ENCODE results near the gene GDF2.

Gene GDF2

DNA sequence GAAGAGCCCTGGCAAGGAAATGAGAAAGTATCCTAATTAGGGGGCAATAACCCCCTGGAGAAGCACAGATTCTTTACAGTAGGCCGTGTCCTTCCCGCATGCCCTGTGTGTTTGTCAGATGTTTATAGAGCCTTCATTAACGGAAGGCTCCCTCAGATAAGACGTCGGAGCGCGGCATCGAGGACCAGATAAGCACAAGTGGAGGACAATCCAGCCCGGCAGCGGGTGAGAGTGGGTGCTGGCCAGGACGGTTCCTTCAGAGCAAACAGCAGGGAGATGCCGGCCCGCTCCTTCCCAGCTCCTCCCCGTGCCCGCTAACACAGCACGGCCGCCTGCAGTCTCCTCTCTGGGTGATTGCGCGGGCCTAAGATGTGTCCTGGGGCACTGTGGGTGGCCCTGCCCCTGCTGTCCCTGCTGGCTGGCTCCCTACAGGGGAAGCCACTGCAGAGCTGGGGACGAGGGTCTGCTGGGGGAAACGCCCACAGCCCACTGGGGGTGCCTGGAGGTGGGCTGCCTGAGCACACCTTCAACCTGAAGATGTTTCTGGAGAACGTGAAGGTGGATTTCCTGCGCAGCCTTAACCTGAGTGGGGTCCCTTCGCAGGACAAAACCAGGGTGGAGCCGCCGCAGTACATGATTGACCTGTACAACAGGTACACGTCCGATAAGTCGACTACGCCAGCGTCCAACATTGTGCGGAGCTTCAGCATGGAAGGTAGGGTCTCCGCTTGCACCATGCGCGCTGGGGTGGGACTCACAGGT, at the start of gene GDF2:
GDF2 (plus strand) TSS at position 155 of the 762 bp plus-strand sequence; CDS start at position 370, 215 bp downstream.
- no peak for TF ChIP-seq CTCF (IDR thresholded peaks at IDR 0.05)

DNA sequence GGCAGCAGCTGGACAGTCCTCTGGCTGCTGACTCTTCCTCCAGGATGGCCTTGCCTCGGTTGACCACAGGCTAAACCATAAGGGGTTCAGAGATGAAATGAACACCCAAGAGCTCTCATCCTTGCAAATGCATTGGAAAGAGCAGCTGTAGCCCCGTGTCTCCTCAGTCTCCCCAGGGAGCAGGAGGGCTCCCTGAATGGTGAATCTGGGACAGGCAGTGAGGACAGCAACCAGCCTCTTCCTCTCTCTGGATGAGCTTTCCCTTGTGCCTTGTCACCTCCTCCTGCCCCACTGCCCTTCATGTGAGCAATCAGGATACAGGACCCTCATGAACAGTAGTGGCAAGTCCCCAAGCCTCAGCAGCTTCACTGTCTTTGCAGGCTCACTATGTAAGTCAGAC, 46.2 kb upstream of the GDF2 start:
- TF ChIP-seq CTCF (IDR thresholded peaks at IDR 0.05), result no peak

DNA sequence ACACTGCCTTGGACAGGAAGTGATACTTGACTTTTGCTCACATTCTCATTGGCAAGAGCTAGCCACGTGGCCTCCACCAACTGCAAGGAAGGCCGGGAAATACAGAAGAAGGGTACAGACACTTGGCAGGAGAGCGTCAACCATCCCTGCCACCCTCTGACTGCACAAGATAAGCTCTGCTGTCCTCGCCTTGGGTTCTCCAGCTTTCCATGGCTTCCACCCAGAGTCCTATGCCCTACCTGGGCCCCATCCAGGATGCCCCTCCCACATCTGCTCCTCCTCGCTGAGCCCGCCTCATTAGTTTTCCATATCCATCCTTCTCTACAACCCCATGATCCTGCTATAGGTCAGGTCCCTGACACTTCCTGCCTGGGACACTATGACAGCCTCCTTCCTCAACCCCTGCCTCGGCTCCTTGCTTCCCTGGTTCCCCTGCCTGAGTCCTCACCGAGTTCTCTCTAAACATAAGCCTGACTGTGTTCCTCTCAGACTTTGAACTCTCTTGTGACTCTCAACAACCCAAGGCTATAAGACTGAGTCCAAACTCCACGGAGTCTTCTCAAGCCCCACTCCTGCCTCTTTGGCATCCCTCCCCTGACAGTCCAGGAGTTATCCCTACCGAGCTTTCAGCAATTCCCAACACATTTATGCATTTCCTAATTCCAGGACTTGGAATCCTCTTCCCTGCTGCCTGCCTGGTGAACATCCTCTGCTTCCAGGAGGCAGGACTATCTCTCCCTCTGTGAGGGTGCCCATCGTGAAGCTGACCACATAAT, 45.5 kb upstream of the GDF2 start:
- TF ChIP-seq CTCF (IDR thresholded peaks at IDR 0.05), result no peak

DNA sequence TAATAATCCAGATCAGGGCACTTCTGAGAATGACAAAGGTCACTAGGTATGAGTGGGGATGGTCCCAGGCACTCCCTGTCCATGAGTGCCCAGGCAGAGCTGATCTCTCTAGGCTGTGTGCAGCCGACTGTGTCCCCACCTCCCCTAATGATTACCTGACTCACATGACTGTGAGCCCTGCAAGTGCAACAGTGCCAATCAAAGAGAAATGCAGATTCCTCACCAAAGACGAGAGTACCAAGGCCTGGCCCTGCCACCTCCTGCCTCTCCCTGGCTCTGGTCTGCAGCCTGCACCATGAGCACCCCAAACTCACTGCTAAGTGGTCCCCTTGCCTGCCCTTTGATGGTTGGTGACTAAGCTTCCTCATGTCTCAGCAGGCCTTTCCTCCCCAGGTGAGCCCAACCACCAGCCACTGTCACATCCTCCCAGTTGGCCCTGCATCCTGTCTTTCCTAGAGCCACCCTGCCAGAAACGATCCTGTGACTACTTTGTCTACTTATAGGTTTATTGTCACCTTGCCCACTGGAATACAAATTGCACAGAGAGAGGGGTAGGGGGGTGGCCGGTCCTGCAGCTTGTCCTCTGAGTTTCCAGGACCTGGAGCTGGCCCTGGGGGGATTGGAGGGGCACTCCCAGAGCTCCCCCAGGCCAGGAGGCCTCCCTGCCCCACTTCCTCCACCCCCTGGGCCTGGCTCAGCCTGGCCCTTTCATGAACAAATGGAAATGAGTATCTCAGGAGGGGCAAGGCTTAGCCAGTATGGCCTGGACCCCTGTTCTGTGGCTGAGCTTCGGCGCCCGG, 44.7 kb upstream of the GDF2 start:
- no peak for TF ChIP-seq CTCF (IDR thresholded peaks at IDR 0.05)

- no peak for TF ChIP-seq CTCF (IDR thresholded peaks at IDR 0.05)
Measured at GRCh38 chr10:47278152-47278473, 44.1 kb upstream of the GDF2 start.

GRCh38 chr10:47278720-47279119, 43.5 kb upstream of the GDF2 start:
- TF ChIP-seq CTCF (IDR thresholded peaks at IDR 0.05), result no peak

- no peak for TF ChIP-seq CTCF (IDR thresholded peaks at IDR 0.05)
Measured at GRCh38 chr10:47279276-47279675, 43.0 kb upstream of the GDF2 start.
